PFSK-1 (cell line): ENCODE data around the gene ATG7.

Source experiments
- FOXP2 ChIP-seq: optimal IDR thresholded peaks from 2 replicates; pipeline ENCODE3; 2011; ENCODE audit warnings: borderline replicate concordance, control low read depth, inconsistent platforms; ENCODE audit not compliant: insufficient read depth; ENCODE audit errors: extremely low read length, extremely low read depth
- POLR2AphosphoS5 ChIP-seq: IDR thresholded peaks from 2 replicates; pipeline ENCODE4 v1.6.1; 2012; ENCODE audit warnings: low read depth, mild to moderate bottlenecking, control low read depth, low read length, moderate library complexity
- REST ChIP-seq, 2 experiments: IDR thresholded peaks; 2 replicates each; pipeline versions ENCODE4 v1.6.1 to v1.8.0; 2011 to 2012; ENCODE audit warnings: low read depth in 2 of 2, low read length in 2 of 2, control low read depth in 1 of 2, inconsistent platforms in 1 of 2, mild to moderate bottlenecking in 1 of 2, moderate library complexity in 1 of 2; ENCODE audit not compliant: insufficient read depth in 1 of 2
- SIN3A ChIP-seq: IDR thresholded peaks from 2 replicates; pipeline ENCODE4 v1.6.1; 2012; ENCODE audit warnings: mild to moderate bottlenecking, low read length, moderate library complexity, borderline replicate concordance; ENCODE audit not compliant: insufficient read depth
- TAF1 ChIP-seq: IDR thresholded peaks from 2 replicates; pipeline ENCODE4 v1.6.1; 2012; ENCODE audit warnings: low read length, control low read depth, borderline replicate concordance; ENCODE audit not compliant: insufficient read depth

ATG7 gene

DNA sequence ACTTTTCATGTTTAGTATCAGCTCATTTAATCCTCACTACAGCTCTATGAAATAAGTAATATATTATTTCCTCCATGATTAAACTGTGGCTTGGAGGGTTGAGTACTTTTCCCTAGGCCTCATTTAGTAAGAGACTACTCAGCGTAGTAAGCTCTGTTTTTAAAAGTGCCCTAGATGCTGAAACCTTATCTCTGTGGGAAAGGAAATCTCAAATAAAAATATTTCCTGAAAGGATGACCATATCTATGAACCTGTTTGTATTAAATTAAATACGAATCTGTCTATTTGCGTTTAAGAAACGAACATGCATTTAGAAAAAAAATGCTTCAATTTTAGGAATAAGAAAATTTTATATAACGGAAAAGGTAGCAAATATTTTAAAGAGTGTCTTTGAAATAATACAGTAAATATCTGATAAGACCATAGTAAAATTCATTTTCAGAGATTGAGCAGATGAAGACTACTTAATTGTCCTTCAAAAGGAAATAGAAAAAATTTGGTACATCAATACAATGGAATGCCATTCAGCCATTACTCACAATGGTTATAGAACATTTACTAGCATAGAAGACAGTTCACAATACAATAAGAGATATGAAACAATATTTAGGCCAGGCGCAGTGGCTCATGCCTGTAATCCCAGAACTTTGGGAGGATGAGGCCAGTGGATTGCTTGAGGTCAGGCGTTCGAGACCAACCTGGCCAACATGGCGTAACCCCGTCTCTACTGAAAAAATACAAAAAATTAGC, 56.2 kb downstream of the ATG7 start:
- TF ChIP-seq TAF1: no peak
- no peak for TF ChIP-seq REST (IDR thresholded peaks at IDR 0.05; ENCODE audit: insufficient read depth in 1 of 2, low read depth in 2 of 2, low read length in 2 of 2)
- no peak for TF ChIP-seq POLR2AphosphoS5
- TF ChIP-seq SIN3A: no peak
- TF ChIP-seq FOXP2: no peak

DNA sequence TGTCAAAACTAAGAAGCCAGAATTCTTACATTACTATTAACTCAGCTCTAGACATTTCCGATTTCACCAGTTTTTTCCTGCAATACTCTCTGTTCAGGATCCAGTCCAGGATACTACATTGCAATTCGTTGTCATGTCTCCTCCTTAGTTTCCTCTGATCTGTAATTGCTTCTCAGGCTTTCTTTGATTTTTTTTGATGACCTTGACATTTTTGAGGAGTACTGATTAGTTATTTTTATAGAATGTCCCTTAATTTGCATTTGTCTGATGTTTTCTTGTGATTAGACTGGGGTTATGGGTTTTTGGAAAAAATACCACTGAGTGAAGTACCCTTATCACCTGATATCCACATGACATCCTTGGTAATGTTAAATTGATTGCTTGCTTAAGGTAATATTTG, 57.6 kb downstream of the ATG7 start:
- no peak for TF ChIP-seq FOXP2
- no peak for TF ChIP-seq SIN3A
- TF ChIP-seq POLR2AphosphoS5: no peak
- TF ChIP-seq TAF1: no peak
- TF ChIP-seq REST (IDR thresholded peaks at IDR 0.05; ENCODE audit: insufficient read depth in 1 of 2, low read depth in 2 of 2, low read length in 2 of 2): no peak

DNA sequence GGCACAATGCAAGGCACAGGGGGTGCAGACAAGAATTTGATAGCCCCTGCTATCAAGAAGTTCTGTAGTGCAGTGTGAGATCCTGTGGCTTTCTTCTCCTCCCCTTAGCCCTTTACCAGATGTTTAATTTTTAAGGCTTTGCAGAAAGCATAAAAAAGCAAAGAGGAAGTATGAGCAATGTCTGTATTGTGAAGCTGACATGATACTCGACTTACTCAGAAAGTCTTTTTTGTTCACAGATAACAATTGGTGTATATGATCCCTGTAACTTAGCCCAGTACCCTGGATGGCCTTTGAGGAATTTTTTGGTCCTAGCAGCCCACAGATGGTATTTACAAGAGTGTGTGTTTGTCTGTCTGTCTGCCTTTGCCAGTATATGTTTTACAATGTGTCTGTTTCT, 58.9 kb downstream of the ATG7 start:
- TF ChIP-seq POLR2AphosphoS5: no peak
- no peak for TF ChIP-seq REST (IDR thresholded peaks at IDR 0.05; ENCODE audit: insufficient read depth in 1 of 2, low read depth in 2 of 2, low read length in 2 of 2)
- TF ChIP-seq TAF1: no peak
- no peak for TF ChIP-seq FOXP2
- TF ChIP-seq SIN3A: no peak

DNA sequence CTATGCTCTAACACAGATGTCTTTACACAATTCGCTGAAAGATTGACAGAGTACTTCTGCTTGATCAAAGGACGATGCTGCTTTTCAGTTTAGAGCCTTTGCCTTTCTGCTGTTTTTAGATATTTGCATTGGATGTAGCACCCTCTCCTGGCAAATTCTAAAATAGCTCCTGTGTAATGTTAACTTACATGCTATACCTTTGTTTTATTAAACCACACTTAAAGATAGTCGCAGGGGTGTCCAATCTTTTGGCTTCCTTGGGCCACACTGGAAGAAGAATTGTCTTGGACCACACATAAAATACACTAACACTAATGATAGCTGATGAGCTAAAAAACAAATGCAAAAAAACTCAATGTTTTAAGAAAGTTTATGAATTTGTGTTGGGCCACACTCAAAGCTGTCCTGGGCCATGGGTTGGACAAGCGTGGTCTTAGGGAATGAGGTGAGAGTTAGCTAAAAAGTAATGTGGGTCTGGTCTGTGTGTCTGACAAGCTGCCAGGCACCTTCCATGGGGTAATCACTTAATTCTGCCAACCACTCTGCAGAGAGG, 62.9 kb downstream of the ATG7 start:
- TF ChIP-seq TAF1: no peak
- no peak for TF ChIP-seq SIN3A
- TF ChIP-seq FOXP2: no peak
- TF ChIP-seq POLR2AphosphoS5: no peak
- TF ChIP-seq REST (IDR thresholded peaks at IDR 0.05; ENCODE audit: insufficient read depth in 1 of 2, low read depth in 2 of 2, low read length in 2 of 2): no peak
